HG02571 (cell line): ENCODE results near the gene CMTM6.
"Not testable (repeated sequence)": the region's sequence is repeated elsewhere in the genome, so short reads cannot be mapped to it uniquely, and the experiment has no call there.

Experiments used
- ATAC-seq: cut with Tn5 transposase; IDR thresholded peaks from one replicate; pipeline ENCODE4 v1.9.1; 2021; ENCODE audit warnings: mild to moderate bottlenecking, moderate library complexity; ENCODE audit not compliant: unreplicated experiment

The CMTM6 gene

DNA sequence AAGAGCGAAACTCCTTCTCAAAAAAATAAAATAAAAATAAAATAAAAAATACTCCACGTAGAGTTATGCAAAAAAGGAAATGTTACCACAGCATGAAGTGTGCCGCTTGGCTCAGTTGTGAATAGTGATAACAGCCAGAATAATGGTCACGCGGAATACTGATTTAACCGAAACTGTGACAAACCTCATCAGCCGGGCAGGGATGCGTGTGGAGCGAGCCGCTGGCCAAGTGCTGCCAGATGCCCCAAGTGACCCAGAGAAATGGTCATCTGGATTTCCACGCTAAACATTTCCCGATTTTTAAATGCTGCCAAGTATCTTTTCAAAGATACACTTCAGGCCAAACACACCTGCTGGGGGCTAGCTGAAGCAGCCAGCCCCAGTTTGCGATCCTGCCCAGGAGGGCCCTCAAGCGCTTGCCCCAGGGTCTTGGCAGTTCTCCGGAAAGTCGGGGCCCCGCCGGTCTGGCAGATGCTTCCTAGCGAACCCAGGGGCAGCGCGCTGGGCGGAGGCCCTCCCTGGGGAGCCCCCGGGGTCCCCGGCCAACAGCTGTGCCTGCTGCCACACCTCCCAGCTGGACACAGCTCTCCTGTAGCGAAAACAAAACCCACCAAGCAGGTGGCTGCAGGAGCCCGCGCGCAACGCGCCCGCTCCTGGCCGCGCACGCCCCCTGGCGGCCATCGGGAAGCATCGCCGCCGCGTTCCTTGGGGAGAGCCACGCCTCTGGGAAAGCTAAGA is 35.1 kb downstream of the CMTM6 start:
- peak; percentile 80 for ATAC-seq

GRCh38 chr3:32466808-32467207 is 35.8 kb downstream of the CMTM6 start:
- ATAC-seq: not testable (repeated sequence)

DNA sequence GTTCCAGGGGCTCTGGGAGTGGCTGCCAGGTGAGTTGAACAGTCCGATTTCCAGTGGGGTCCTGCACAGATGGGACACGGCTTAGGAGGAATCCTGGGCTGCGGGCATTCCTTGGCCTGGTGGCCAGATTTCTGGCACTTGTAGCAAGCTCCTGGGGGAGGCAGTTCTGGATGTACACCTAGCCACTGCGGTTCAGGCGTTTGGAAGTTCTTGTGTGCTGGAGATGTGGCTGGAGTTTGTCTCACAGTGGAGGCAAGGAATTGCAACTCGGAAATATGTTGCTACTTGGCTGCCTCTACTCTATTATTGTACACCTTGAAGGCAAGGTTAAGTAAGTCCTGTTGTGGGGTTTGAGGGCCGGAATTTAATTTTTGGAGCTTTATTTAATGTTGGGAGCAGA is 37.9 kb downstream of the CMTM6 start:
- not testable (repeated sequence) for ATAC-seq

- not testable (repeated sequence) for ATAC-seq
Observed at GRCh38 chr3:32463415-32463814, 39.2 kb downstream of the CMTM6 start.

- not testable (repeated sequence) for ATAC-seq
Observed at GRCh38 chr3:32462191-32462986, 40.3 kb downstream of the CMTM6 start.

- ATAC-seq: not testable (repeated sequence)
Observed at GRCh38 chr3:32460817-32461496, 41.7 kb downstream of the CMTM6 start.

- peak; percentile 76 for ATAC-seq
Observed at GRCh38 chr3:32460031-32460749, 42.5 kb downstream of the CMTM6 start.

GRCh38 chr3:32459450-32459849 is 43.2 kb downstream of the CMTM6 start:
- no peak for ATAC-seq

DNA sequence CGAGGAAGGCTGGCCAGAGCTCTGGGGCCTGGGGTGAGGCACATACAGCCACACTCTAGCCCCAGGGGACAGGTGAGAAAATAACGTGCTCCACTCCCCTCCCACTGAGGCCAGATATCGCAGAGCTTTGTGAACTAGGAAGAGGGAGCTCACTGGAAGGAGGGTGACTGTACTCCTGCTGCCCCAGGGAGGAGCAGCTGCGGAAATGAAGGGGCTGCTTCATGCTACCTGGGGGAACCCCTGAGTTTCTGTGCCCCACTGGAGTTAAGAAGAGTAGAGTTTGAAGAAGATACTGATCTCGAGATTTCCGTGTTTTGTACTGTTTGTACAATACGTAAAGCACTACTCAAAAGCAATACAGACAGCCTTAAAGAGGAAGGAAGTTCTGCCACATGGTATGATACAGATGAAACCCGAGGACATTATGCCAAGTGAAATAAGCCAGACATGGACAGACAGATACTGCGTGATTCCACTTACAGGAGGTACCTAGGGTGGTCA is 44.6 kb downstream of the CMTM6 start:
- ATAC-seq: no peak

DNA sequence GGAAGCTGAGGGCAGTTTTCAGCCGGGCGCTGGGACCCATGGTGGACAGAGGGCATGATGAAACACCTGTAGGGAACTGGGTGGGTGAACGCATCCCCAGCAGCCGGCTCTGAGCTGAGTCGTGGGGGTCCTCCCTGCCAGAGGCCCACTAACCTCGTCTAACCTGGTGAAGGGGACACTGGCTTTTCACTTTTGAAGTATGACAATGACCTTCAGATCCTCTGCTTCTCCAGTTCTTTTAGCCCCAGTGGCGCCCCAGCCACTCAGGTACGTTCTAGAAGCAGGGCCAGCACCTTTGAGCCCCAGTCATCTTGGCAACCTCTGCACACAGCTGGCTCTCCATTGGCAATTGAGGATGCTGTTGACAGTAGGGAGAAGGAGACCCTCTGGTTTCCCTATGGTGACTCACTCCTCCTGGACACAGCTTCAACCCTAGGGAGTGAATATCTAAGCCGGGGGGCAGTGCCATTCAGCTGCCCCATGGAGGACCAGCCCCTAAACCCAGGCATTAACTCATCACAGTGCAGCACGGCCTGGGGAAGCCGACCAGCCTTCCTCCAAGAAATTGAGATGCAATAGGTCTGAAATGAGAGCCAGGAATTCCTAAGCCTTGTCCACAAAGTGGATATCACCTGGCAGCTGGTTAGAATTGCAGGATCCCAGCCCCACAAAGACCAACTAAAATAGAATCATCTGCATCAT is 46.1 kb downstream of the CMTM6 start:
- no peak for ATAC-seq

- ATAC-seq: no peak
Observed at GRCh38 chr3:32455609-32456428, 46.8 kb downstream of the CMTM6 start.

DNA sequence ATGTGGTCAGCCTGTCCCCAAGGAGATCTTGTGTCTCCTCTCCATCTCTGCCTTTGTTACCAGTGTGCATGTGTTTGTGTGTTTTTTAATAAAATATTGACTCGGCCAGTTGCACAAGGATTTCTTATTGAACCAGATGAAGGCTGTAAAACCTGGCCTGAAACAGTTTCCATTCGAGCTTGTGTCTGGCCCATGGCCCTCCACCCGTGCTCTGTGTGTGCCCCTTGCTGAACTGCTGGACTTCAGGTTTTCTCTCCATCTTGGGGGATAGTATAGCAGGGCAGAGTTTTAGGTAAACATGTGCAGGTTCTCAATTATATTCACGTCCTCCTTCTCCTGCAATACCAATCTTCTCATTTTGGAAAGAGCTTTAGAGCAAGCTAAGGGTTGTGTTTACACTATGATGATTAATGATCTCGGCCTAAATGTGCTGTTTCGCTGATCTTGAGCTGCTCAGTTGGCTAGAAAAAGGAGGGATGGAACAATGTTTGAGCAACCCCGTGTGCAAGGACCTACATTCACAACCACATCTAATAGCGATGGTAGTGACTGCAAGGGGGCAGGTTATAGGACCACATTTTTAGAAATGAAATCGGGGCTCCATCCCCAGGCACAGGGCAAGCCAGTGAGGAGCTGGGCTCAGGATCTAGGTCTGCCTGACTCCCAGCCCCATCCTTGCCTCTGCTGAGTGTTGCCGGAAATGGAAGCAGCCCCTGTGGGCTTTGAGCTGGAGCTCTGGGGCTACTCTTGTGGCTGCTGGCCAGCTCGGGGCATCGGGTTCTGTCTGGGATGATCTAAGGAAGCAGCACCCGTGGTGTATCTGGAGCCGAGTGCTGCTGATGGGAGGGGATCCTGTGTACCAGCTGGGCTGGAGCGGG is 47.7 kb downstream of the CMTM6 start:
- ATAC-seq: no peak

GRCh38 chr3:32454111-32454510 is 48.5 kb downstream of the CMTM6 start:
- no peak for ATAC-seq

GRCh38 chr3:32453346-32453745 is 49.3 kb downstream of the CMTM6 start:
- no peak for ATAC-seq

GRCh38 chr3:32452009-32452408 is 50.6 kb downstream of the CMTM6 start:
- no peak for ATAC-seq

- no peak for ATAC-seq
Observed at GRCh38 chr3:32450992-32451659, 51.5 kb downstream of the CMTM6 start.

GRCh38 chr3:32450426-32450825 is 52.2 kb downstream of the CMTM6 start:
- no peak for ATAC-seq

GRCh38 chr3:32449691-32450090 is 53.0 kb downstream of the CMTM6 start:
- ATAC-seq: no peak
